Ishikawa (cell line): ENCODE data around the gene GXYLT2.

Experiments
- EP300 ChIP-seq: IDR thresholded peaks from 2 replicates; pipeline ENCODE4 v1.6.1; 2012; ENCODE audit warnings: borderline replicate concordance
- MAX ChIP-seq: IDR thresholded peaks from 2 replicates; pipeline ENCODE4 v1.6.1; 2012
- RAD21 ChIP-seq: IDR thresholded peaks from 2 replicates; pipeline ENCODE4 v1.6.1; 2012; ENCODE audit warnings: low read depth
- YY1 ChIP-seq: IDR thresholded peaks from 2 replicates; pipeline ENCODE4 v1.6.1; 2012; ENCODE audit warnings: low read depth
- ZBTB7A ChIP-seq: IDR thresholded peaks from 2 replicates; pipeline ENCODE4 v1.6.1; 2012; ENCODE audit warnings: low read depth

DNA sequence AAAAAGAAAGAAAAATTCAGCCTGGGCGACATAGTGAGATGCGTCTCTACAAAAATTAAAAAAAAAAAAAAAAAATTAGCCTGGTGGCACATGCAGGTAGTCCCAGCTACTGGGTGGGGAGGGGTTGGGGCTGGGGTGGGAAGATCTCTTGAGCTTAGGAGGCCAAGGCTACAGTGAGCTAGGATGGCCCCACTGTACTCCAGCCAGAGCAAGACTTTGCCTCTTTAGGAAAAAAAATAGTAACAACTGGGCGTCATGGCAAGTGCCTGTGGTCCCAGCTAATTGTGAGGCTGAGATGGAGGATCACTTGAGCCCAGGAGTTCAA, 84.8 kb downstream of the GXYLT2 start:
- TF ChIP-seq EP300: no peak
- TF ChIP-seq ZBTB7A: no peak
- no peak for TF ChIP-seq MAX
- no peak for TF ChIP-seq RAD21
- TF ChIP-seq YY1: no peak
